HEK293T (cell line): ENCODE measurements around the gene SCNN1A.

Experiments
- BHLHE40 ChIP-seq: fragments of 450-650 bp; IDR thresholded peaks from 2 replicates; pipeline ENCODE4 v1.6.1; 2016; ENCODE audit warnings: mild to moderate bottlenecking, moderate library complexity, borderline replicate concordance
- CTBP1 ChIP-seq: fragments of 450-650 bp; IDR thresholded peaks from 2 replicates; pipeline ENCODE4 v1.6.1; 2016; ENCODE audit warnings: borderline replicate concordance
- FOXA1 ChIP-seq: fragments of 450-650 bp; IDR thresholded peaks from 2 replicates; pipeline ENCODE4 v1.6.1; 2016; ENCODE audit warnings: mild to moderate bottlenecking
- PKNOX1 ChIP-seq: fragments of 450-650 bp; IDR thresholded peaks from 2 replicates; pipeline ENCODE4 v1.6.1; 2016
- SUZ12 ChIP-seq: fragments of 450-650 bp; IDR thresholded peaks from 2 replicates; pipeline ENCODE4 v1.6.1; 2016; ENCODE audit warnings: mild to moderate bottlenecking

GRCh38 chr12:6338955-6339354 lies 36.4 kb downstream of the SCNN1A start:
- no peak for TF ChIP-seq CTBP1
- no peak for TF ChIP-seq PKNOX1
- no peak for TF ChIP-seq SUZ12
- TF ChIP-seq FOXA1: no peak
- TF ChIP-seq BHLHE40: no peak
